Nephron (organoid): ENCODE data around the gene CAPN1.

Experiments used
- H3K27ac Mint-ChIP-seq, 3 experiments: 2 replicates each; pipeline ENCODE4 v1.8.0; 2020; ENCODE audit warnings: mixed read lengths in 3 of 3, mild to moderate bottlenecking in 2 of 3, moderate library complexity in 1 of 3
- H3K27me3 Mint-ChIP-seq: 2 replicates; pipeline ENCODE4 v1.8.0; 2021; ENCODE audit warnings: low read depth, mild to moderate bottlenecking, moderate library complexity, mixed read lengths
- H3K36me3 Mint-ChIP-seq: 2 replicates; pipeline ENCODE4 v1.8.0; 2020; ENCODE audit warnings: low read depth, mixed read lengths
- H3K4me1 Mint-ChIP-seq: 2 replicates; pipeline ENCODE4 v1.8.0; 2020; ENCODE audit warnings: mixed read lengths
- H3K4me3 Mint-ChIP-seq, 3 experiments: 2 replicates each; pipeline ENCODE4 v1.8.0; 2020; ENCODE audit warnings: mild to moderate bottlenecking in 3 of 3, mixed read lengths in 3 of 3, moderate library complexity in 2 of 3
- H3K9me3 Mint-ChIP-seq: 2 replicates; pipeline ENCODE4 v1.8.0; 2020; ENCODE audit warnings: mixed read lengths
- CTCF ChIP-seq, 3 experiments: fragments of 200-600 bp; sonication (generic); IDR thresholded peaks; one replicate each; pipeline ENCODE4 v1.5.0; 2021; ENCODE audit warnings: antibody characterized with exemption in 3 of 3; ENCODE audit not compliant: unreplicated experiment in 3 of 3

CAPN1 gene

GRCh38 chr11:65211293-65212105 lies 29.8 kb downstream of the CAPN1 start:
- no peak for TF ChIP-seq CTCF (IDR thresholded peaks at IDR 0.05; ENCODE audit: unreplicated experiment in 3 of 3)
- Mint-ChIP-seq H3K27ac (no peak overlapping the region), H3K4me3 (no peak overlapping the region), H3K4me1 (peaks cover 9% of the 10 kb centered on the region), H3K36me3 (peaks cover 11% of the 10 kb centered on the region), H3K9me3 (no peaks in the 10 kb centered on the region), H3K27me3 (no peaks in the 10 kb centered on the region)

- Mint-ChIP-seq H3K9me3 (no peaks in the 10 kb centered on the region), H3K27ac (peak overlapping the region in 1 of 3 experiments; percentile 46), H3K4me1 (peaks cover 9% of the 10 kb centered on the region), H3K27me3 (no peaks in the 10 kb centered on the region), H3K36me3 (peaks cover 7% of the 10 kb centered on the region), H3K4me3 (no peak overlapping the region)
- TF ChIP-seq CTCF (IDR thresholded peaks at IDR 0.05; ENCODE audit: unreplicated experiment in 3 of 3) = no peak
Measured at GRCh38 chr11:65212226-65212801, 30.6 kb downstream of the CAPN1 start.

- Mint-ChIP-seq H3K4me3 (no peak overlapping the region), H3K9me3 (no peaks in the 10 kb centered on the region), H3K36me3 (peaks cover 7% of the 10 kb centered on the region), H3K27me3 (no peaks in the 10 kb centered on the region), H3K27ac (peak overlapping the region in 2 of 3 experiments; percentile 26 to 85), H3K4me1 (peaks cover 9% of the 10 kb centered on the region)
- TF ChIP-seq CTCF (IDR thresholded peaks at IDR 0.05; ENCODE audit: unreplicated experiment in 3 of 3) = no peak
Measured at GRCh38 chr11:65213322-65214211, 31.8 kb downstream of the CAPN1 start.

GRCh38 chr11:65214212-65214845 lies 32.6 kb downstream of the CAPN1 start:
- Mint-ChIP-seq H3K27me3 (no peaks in the 10 kb centered on the region), H3K4me3 (no peak overlapping the region), H3K36me3 (peaks cover 1% of the 10 kb centered on the region), H3K27ac (peak overlapping the region in 2 of 3 experiments; percentile 21 to 26), H3K4me1 (peaks cover 9% of the 10 kb centered on the region), H3K9me3 (no peaks in the 10 kb centered on the region)
- no peak for TF ChIP-seq CTCF (IDR thresholded peaks at IDR 0.05; ENCODE audit: unreplicated experiment in 3 of 3)

GRCh38 chr11:65215441-65216076 lies 33.8 kb downstream of the CAPN1 start:
- TF ChIP-seq CTCF (IDR thresholded peaks at IDR 0.05; ENCODE audit: unreplicated experiment in 3 of 3) = no peak
- Mint-ChIP-seq H3K27me3 (no peaks in the 10 kb centered on the region), H3K36me3 (no peaks in the 10 kb centered on the region), H3K9me3 (no peaks in the 10 kb centered on the region), H3K27ac (no peak overlapping the region), H3K4me3 (no peak overlapping the region), H3K4me1 (peaks cover 9% of the 10 kb centered on the region)
